CD14-positive monocyte (primary cell): Measurements from ENCODE around the gene GNG5. TPM values are rescaled to one million over a fixed set of nuclear protein-coding genes. Genes with fewer than 3 reads are reported as not detected.

Experiments used
- DNase-seq, 3 donors: peaks; one replicate each; pipeline ENCODE4 v3.0.0-alpha.2; 2011 to 2022
- H2AFZ ChIP-seq: 2 replicates; pipeline ENCODE4 v1.6.0; 2012; ENCODE audit warnings: mild to moderate bottlenecking, low read depth, low read length, inconsistent platforms; ENCODE audit not compliant: insufficient read depth, poor library complexity, severe bottlenecking
- H3K27ac ChIP-seq, 2 donors: 1 replicate in 1 of 2; 2 replicates in 1 of 2; pipeline ENCODE4 v1.5.1; 2012 to 2013; ENCODE audit warnings: low read length in 2 of 2, control low read depth in 1 of 2, inconsistent platforms in 1 of 2, low read depth in 1 of 2, mild to moderate bottlenecking in 1 of 2
- H3K27me3 ChIP-seq, 2 donors: one replicate each; pipeline versions ENCODE4 v1.6.0 to v1.6.1; 2011 to 2013; ENCODE audit warnings: low read length in 2 of 2; ENCODE audit not compliant: control insufficient read depth in 2 of 2, insufficient read depth in 2 of 2
- H3K36me3 ChIP-seq, 2 donors: replicated peaks in 1 of 2; 1 replicate in 1 of 2; 2 replicates in 1 of 2; pipeline versions ENCODE4 v1.5.1 to v1.6.1; 2012 to 2013; ENCODE audit warnings: low read length in 2 of 2, control low read depth in 1 of 2, inconsistent platforms in 1 of 2, mild to moderate bottlenecking in 1 of 2; ENCODE audit not compliant: insufficient read depth in 2 of 2, control insufficient read depth in 1 of 2
- H3K4me1 ChIP-seq, 2 donors: 1 replicate in 1 of 2; 2 replicates in 1 of 2; pipeline versions ENCODE4 v1.5.1 to v1.6.1; 2012 to 2013; ENCODE audit warnings: low read length in 2 of 2, control low read depth in 1 of 2, inconsistent platforms in 1 of 2, mild to moderate bottlenecking in 1 of 2, moderate library complexity in 1 of 2; ENCODE audit not compliant: insufficient read depth in 2 of 2, control insufficient read depth in 1 of 2
- H3K4me2 ChIP-seq: replicated peaks from 2 replicates; pipeline ENCODE3; 2012; ENCODE audit warnings: low read length, moderate library complexity, mild to moderate bottlenecking; ENCODE audit not compliant: poor library complexity, severe bottlenecking; ENCODE audit errors: extremely low read depth
- H3K4me3 ChIP-seq, 3 experiments: fragments of 200-600 bp in 1 of 3; sonication (generic) in 1 of 3; replicated peaks in 1 of 3; 1 replicate in 2 of 3; 2 replicates in 1 of 3; pipeline ENCODE4 v1.5.1; 2011 to 2013; ENCODE audit warnings: low read length in 3 of 3, mild to moderate bottlenecking in 3 of 3, control low read depth in 2 of 3, low read depth in 2 of 3, inconsistent platforms in 1 of 3, moderate library complexity in 1 of 3
- H3K79me2 ChIP-seq: 2 replicates; pipeline ENCODE4 v1.6.0; 2012; ENCODE audit warnings: mild to moderate bottlenecking, control low read depth, inconsistent platforms, low read length, moderate library complexity; ENCODE audit not compliant: insufficient read depth
- H3K9ac ChIP-seq: 2 replicates; pipeline ENCODE4 v1.6.0; 2017; ENCODE audit warnings: low read length, mild to moderate bottlenecking; ENCODE audit not compliant: insufficient read depth, poor library complexity, severe bottlenecking
- H3K9me3 ChIP-seq, 2 donors: replicated peaks in 1 of 2; 1 replicate in 1 of 2; 2 replicates in 1 of 2; pipeline versions ENCODE4 v1.5.1 to v1.6.1; 2012 to 2013; ENCODE audit warnings: low read length in 2 of 2, control low read depth in 1 of 2; ENCODE audit not compliant: control insufficient read depth in 1 of 2, insufficient read depth in 1 of 2
- H4K20me1 ChIP-seq: 2 replicates; pipeline ENCODE4 v1.6.0; 2012; ENCODE audit warnings: mild to moderate bottlenecking, low read length, control low read depth, moderate library complexity; ENCODE audit not compliant: insufficient read depth
- H3K27ac Mint-ChIP-seq, 7 donors: one replicate each; pipeline ENCODE4 v1.8.0; 2020; ENCODE audit warnings: mild to moderate bottlenecking in 7 of 7, mixed read lengths in 7 of 7, moderate library complexity in 6 of 7, inconsistent platforms in 2 of 7
- H3K27me3 Mint-ChIP-seq, 3 donors: one replicate each; pipeline ENCODE4 v1.8.0; 2021 to 2022; ENCODE audit warnings: low read depth in 3 of 3, mild to moderate bottlenecking in 3 of 3, mixed read lengths in 3 of 3, moderate library complexity in 3 of 3, inconsistent platforms in 1 of 3
- H3K36me3 Mint-ChIP-seq, 2 donors: one replicate each; pipeline ENCODE4 v1.8.0; 2020; ENCODE audit warnings: mixed read lengths in 2 of 2, inconsistent platforms in 1 of 2, mild to moderate bottlenecking in 1 of 2
- H3K4me1 Mint-ChIP-seq: one replicate; pipeline ENCODE4 v1.8.0; 2020; ENCODE audit warnings: mild to moderate bottlenecking, mixed read lengths
- H3K4me3 Mint-ChIP-seq, 2 donors: one replicate each; pipeline ENCODE4 v1.8.0; 2020; ENCODE audit warnings: mild to moderate bottlenecking in 2 of 2, mixed read lengths in 2 of 2, moderate library complexity in 1 of 2
- H3K9me3 Mint-ChIP-seq, 7 donors: one replicate each; pipeline ENCODE4 v1.8.0; 2020 to 2022; ENCODE audit warnings: mixed read lengths in 7 of 7, mild to moderate bottlenecking in 6 of 7, moderate library complexity in 6 of 7, inconsistent platforms in 2 of 7
- CTCF ChIP-seq: fragments of 200-600 bp; IDR thresholded peaks from one replicate; pipeline ENCODE4 v1.8.0; 2022; ENCODE audit warnings: antibody characterized with exemption, mild to moderate bottlenecking
- WGBS: methylation state at CpG from one replicate; pipeline ENCODE4 v1.1.5; 2013; ENCODE audit warnings: missing lambda C conversion rate; ENCODE audit not compliant: insufficient coverage; 5-methylcytosine and 5-hydroxymethylcytosine counted together
- intact Hi-C, 2 donors: fragments of 100-400 bp; cut with micrococcal nuclease; formaldehyde crosslinking; loops; one replicate each; pipeline versions ENCODE4 v1.15.0 to v1.15.1; 2023
- polyA plus RNA-seq, 3 donors: library from polyadenylated mRNA; depleted of rRNA in 1 of 3; unstranded in 2 of 3; stranded (reverse) in 1 of 3; fragments of 300-500 nt in 2 of 3; fragments of >200 nt in 1 of 3; fragmentation: Illumina TruSeq in 2 of 3; gene quantifications; 1 replicate in 2 of 3; 2 replicates in 1 of 3; pipeline ENCODE4 v1.2.3, GENCODE V29; 2012 to 2021

GNG5 gene
- polyA plus RNA-seq, 3 donors, result 135 to 555 (median 377) TPM

- H3K9me3 ChIP-seq, result no peaks in the 10 kb centered on the region
- no peaks in the 10 kb centered on the region for H4K20me1 ChIP-seq
- no peak overlapping the region for H3K27ac ChIP-seq
- Mint-ChIP-seq H3K27ac (peak overlapping the region in 1 of 7 donors; percentile 60), H3K9me3 (peaks cover 0 to 9% (median 5%) of the 10 kb centered on the region in 7 donors), H3K4me3 (no peak overlapping the region), H3K4me1 (no peaks in the 10 kb centered on the region), H3K36me3 (peaks cover 16 to 17% of the 10 kb centered on the region in 2 donors), H3K27me3 (no peaks in the 10 kb centered on the region)
- H3K4me3 ChIP-seq, result no peak overlapping the region
- no peaks in the 10 kb centered on the region for H3K27me3 ChIP-seq
- intact Hi-C loops, result no loop called here
- H2AFZ ChIP-seq, result no peak overlapping the region
- H3K4me1 ChIP-seq, result peaks cover 5 to 15% of the 10 kb centered on the region in 2 donors
- no peak overlapping the region for H3K4me2 ChIP-seq
- H3K79me2 ChIP-seq, result peaks cover 20% of the 10 kb centered on the region
- TF ChIP-seq CTCF, result no peak
- no CpG with 5 or more reads among the region's 3 CpGs for WGBS
- H3K9ac ChIP-seq, result no peak overlapping the region
- DNase-seq, result no peak
- H3K36me3 ChIP-seq, result no peaks in the 10 kb centered on the region
Measured at GRCh38 chr1:84510668-84511067, 4.3 kb upstream of the GNG5 start.

GRCh38 chr1:84510165-84510564 is 3.8 kb upstream of the GNG5 start:
- Histone ChIP-seq H3K79me2 (peaks cover 25% of the 10 kb centered on the region), H4K20me1 (peaks cover 2% of the 10 kb centered on the region), H3K36me3 (no peaks in the 10 kb centered on the region), H3K9ac (no peak overlapping the region), H2AFZ (no peak overlapping the region), H3K27ac (no peak overlapping the region), H3K9me3 (no peaks in the 10 kb centered on the region), H3K4me3 (no peak overlapping the region), H3K4me2 (no peak overlapping the region), H3K4me1 (peaks cover 5 to 15% of the 10 kb centered on the region in 2 donors), H3K27me3 (no peaks in the 10 kb centered on the region)
- intact Hi-C loops, result no loop called here
- Mint-ChIP-seq H3K4me1 (no peaks in the 10 kb centered on the region), H3K4me3 (no peak overlapping the region), H3K27ac (no peak overlapping the region), H3K36me3 (peaks cover 16 to 17% of the 10 kb centered on the region in 2 donors), H3K27me3 (no peaks in the 10 kb centered on the region), H3K9me3 (peaks cover 0 to 9% (median 5%) of the 10 kb centered on the region in 7 donors)
- no peak for TF ChIP-seq CTCF
- no peak for DNase-seq
- WGBS, result no CpG with 5 or more reads among the region's 2 CpGs
